ENCODE data around the gene RANBP3.

- TF ChIP-seq CTCF (IDR thresholded peaks at IDR 0.05) (no peak), EZH2 (IDR thresholded peaks at IDR 0.05) (no peak), EZH2phosphoT487 (IDR thresholded peaks at IDR 0.05) (no peak)
These were observed 18.5 kb downstream of the RANBP3 start for GRCh38 chr19:5959260-5960004.

Measured in neural progenitor cell (in vitro differentiated cells).